Pulmonary artery endothelial cell (primary cell): Measurements from ENCODE around the gene ARHGEF28. TPM values are rescaled to one million over a fixed set of nuclear protein-coding genes. Genes with fewer than 3 reads are reported as not detected.

Experiments used
- DNase-seq: peaks from one replicate; pipeline ENCODE4 v3.0.0-alpha.2; 2011; ENCODE audit warnings: low read depth, low spot score
- total RNA-seq: library from RNA; depleted of rRNA; stranded (reverse); fragments of >200 nt; gene quantifications from 2 replicates; pipeline ENCODE4 v1.2.3, GENCODE V29; 2014

Gene ARHGEF28
- total RNA-seq, 1 donor from 2014 or later, result 74.8 TPM

GRCh38 chr5:73740274-73740790 lies 114.3 kb downstream of the ARHGEF28 start:
- no peak for DNase-seq

GRCh38 chr5:73743161-73743560 lies 117.2 kb downstream of the ARHGEF28 start:
- no peak for DNase-seq

GRCh38 chr5:73745836-73746235 lies 119.8 kb downstream of the ARHGEF28 start:
- no peak for DNase-seq

- no peak for DNase-seq
Observed at GRCh38 chr5:73746608-73747007, 120.6 kb downstream of the ARHGEF28 start.

GRCh38 chr5:73747696-73748380 lies 121.8 kb downstream of the ARHGEF28 start:
- peak; percentile 53 for DNase-seq

GRCh38 chr5:73748510-73749400 lies 122.8 kb downstream of the ARHGEF28 start:
- peak; percentile 48 for DNase-seq

- no peak for DNase-seq
Observed at GRCh38 chr5:73749485-73750270, 123.7 kb downstream of the ARHGEF28 start.

- DNase-seq, result no peak
Observed at GRCh38 chr5:73751254-73751914, 125.4 kb downstream of the ARHGEF28 start.

GRCh38 chr5:73754254-73754653 lies 128.3 kb downstream of the ARHGEF28 start:
- DNase-seq, result no peak

- DNase-seq, result no peak
Observed at GRCh38 chr5:73757416-73757815, 131.4 kb downstream of the ARHGEF28 start.

GRCh38 chr5:73759771-73760170 lies 133.8 kb downstream of the ARHGEF28 start:
- DNase-seq, result no peak

- DNase-seq, result no peak
Observed at GRCh38 chr5:73763300-73764032, 137.5 kb downstream of the ARHGEF28 start.

GRCh38 chr5:73764586-73764985 lies 138.6 kb downstream of the ARHGEF28 start:
- no peak for DNase-seq

GRCh38 chr5:73764996-73765395 lies 139.0 kb downstream of the ARHGEF28 start:
- no peak for DNase-seq

GRCh38 chr5:73766902-73767301 lies 140.9 kb downstream of the ARHGEF28 start:
- DNase-seq, result no peak

GRCh38 chr5:73770172-73771025 lies 144.4 kb downstream of the ARHGEF28 start:
- no peak for DNase-seq

- DNase-seq, result peak; percentile 55
Observed at GRCh38 chr5:73774924-73775323, 148.9 kb downstream of the ARHGEF28 start.

- DNase-seq, result no peak
Observed at GRCh38 chr5:73776405-73776804, 150.4 kb downstream of the ARHGEF28 start.

GRCh38 chr5:73777192-73777591 lies 151.2 kb downstream of the ARHGEF28 start:
- no peak for DNase-seq
